ENCODE measurements around the gene GALNT9. TPM values are rescaled to one million over a fixed set of nuclear protein-coding genes. Genes with fewer than 3 reads are reported as not detected.

Gene GALNT9
- total RNA-seq, 1 experiment from 2014 or later, result 2.6 TPM

GRCh38 chr12:132204793-132205270 lies 124.6 kb downstream of the GALNT9 start:
- ATAC-seq, result no peak
- Histone ChIP-seq H3K4me3 (replicated peaks in 1 of 2; ENCODE audit: low read depth in 1 of 2, low read length in 2 of 2) (no peak overlapping the region), H3K27me3 (ENCODE audit: insufficient read depth, low read length) (no peaks in the 10 kb centered on the region), H2AFZ (ENCODE audit: low read depth, low read length, poor library complexity, severe bottlenecking) (no peak overlapping the region), H3K27ac (ENCODE audit: low read depth, low read length) (no peak overlapping the region), H3K4me2 (ENCODE audit: low read length) (no peak overlapping the region), H3K9me2 (ENCODE audit: insufficient read depth) (no peaks in the 10 kb centered on the region), H4K20me1 (ENCODE audit: insufficient read depth) (no peaks in the 10 kb centered on the region), H3K4me1 (ENCODE audit: control insufficient read depth in 1 of 2, insufficient read depth in 2 of 2, low read length in 2 of 2) (no peaks in the 10 kb centered on the region), H3K9me3 (ENCODE audit: control insufficient read depth in 1 of 2, insufficient read depth in 1 of 2, low read depth in 1 of 2, low read length in 2 of 2) (no peaks in the 10 kb centered on the region), H3K79me2 (ENCODE audit: insufficient read depth, low read length) (no peaks in the 10 kb centered on the region), H3K36me3 (ENCODE audit: control insufficient read depth in 1 of 2, insufficient read depth in 2 of 2, low read length in 2 of 2) (no peaks in the 10 kb centered on the region), H3K9ac (ENCODE audit: low read length) (no peak overlapping the region)
- CTCF ChIA-PET, result no interaction called here
- intact Hi-C loops (cut with micrococcal nuclease), result no loop called here
- RAD21 ChIA-PET (ENCODE audit: low non-redundant PET in 1 of 2, low total read pairs in 2 of 2, uncharacterized antibody in 2 of 2, unreplicated experiment in 2 of 2), result no interaction called here
- TF ChIP-seq SP1 (IDR thresholded peaks at IDR 0.05; ENCODE audit: low read depth) (no peak), YY1 (IDR thresholded peaks at IDR 0.05; ENCODE audit: extremely low read depth, insufficient replicate concordance, low read depth, low read length) (no peak), EZH2phosphoT487 (IDR thresholded peaks at IDR 0.05; ENCODE audit: borderline replicate concordance) (no peak), ZFX (IDR thresholded peaks at IDR 0.05) (no peak), CEBPB (IDR thresholded peaks at IDR 0.05; ENCODE audit: low read depth) (no peak), EZH2 (IDR thresholded peaks at IDR 0.05) (no peak), MAX (IDR thresholded peaks at IDR 0.05) (no peak), POLR2A (IDR thresholded peaks at IDR 0.05; ENCODE audit: borderline replicate concordance, extremely low read depth, insufficient read depth, insufficient read length) (no peak)
- no peak for DNase-seq (ENCODE audit: low read depth, low spot score)
- POLR2A ChIA-PET, result no interaction called here
- no TSS peak for BruUV-seq (replicated peaks)

GRCh38 chr12:132204063-132204792 lies 125.2 kb downstream of the GALNT9 start:
- CTCF ChIA-PET, result no interaction called here
- Histone ChIP-seq H4K20me1 (ENCODE audit: insufficient read depth) (no peaks in the 10 kb centered on the region), H2AFZ (ENCODE audit: low read depth, low read length, poor library complexity, severe bottlenecking) (no peak overlapping the region), H3K9ac (ENCODE audit: low read length) (no peak overlapping the region), H3K27me3 (ENCODE audit: insufficient read depth, low read length) (no peaks in the 10 kb centered on the region), H3K4me1 (ENCODE audit: control insufficient read depth in 1 of 2, insufficient read depth in 2 of 2, low read length in 2 of 2) (no peaks in the 10 kb centered on the region), H3K9me3 (ENCODE audit: control insufficient read depth in 1 of 2, insufficient read depth in 1 of 2, low read depth in 1 of 2, low read length in 2 of 2) (no peaks in the 10 kb centered on the region), H3K4me3 (replicated peaks in 1 of 2; ENCODE audit: low read depth in 1 of 2, low read length in 2 of 2) (no peak overlapping the region), H3K9me2 (ENCODE audit: insufficient read depth) (no peaks in the 10 kb centered on the region), H3K4me2 (ENCODE audit: low read length) (no peak overlapping the region), H3K27ac (ENCODE audit: low read depth, low read length) (no peak overlapping the region), H3K79me2 (ENCODE audit: insufficient read depth, low read length) (no peaks in the 10 kb centered on the region), H3K36me3 (ENCODE audit: control insufficient read depth in 1 of 2, insufficient read depth in 2 of 2, low read length in 2 of 2) (no peaks in the 10 kb centered on the region)
- BruUV-seq (replicated peaks), result no TSS peak
- intact Hi-C loops (cut with micrococcal nuclease), result no loop called here
- RAD21 ChIA-PET (ENCODE audit: low non-redundant PET in 1 of 2, low total read pairs in 2 of 2, uncharacterized antibody in 2 of 2, unreplicated experiment in 2 of 2), result no interaction called here
- no peak for DNase-seq (ENCODE audit: low read depth, low spot score)
- no peak for ATAC-seq
- POLR2A ChIA-PET, result no interaction called here
- TF ChIP-seq CTCF (IDR thresholded peaks at IDR 0.05 in 2 of 3, conservative IDR thresholded peaks at IDR 0.05 in 1 of 3; ENCODE audit: borderline replicate concordance in 1 of 3, insufficient read depth in 1 of 3, low read depth in 2 of 3, low read length in 2 of 3) (no peak), MAX (IDR thresholded peaks at IDR 0.05) (no peak), EZH2phosphoT487 (IDR thresholded peaks at IDR 0.05; ENCODE audit: borderline replicate concordance) (no peak), TCF7L2 (IDR thresholded peaks at IDR 0.05; ENCODE audit: borderline replicate concordance, extremely low read depth, insufficient read depth, insufficient read length) (no peak), ELF1 (IDR thresholded peaks at IDR 0.05; ENCODE audit: borderline replicate concordance, low read depth) (no peak), RAD21 (IDR thresholded peaks at IDR 0.05; ENCODE audit: low read depth) (no peak), ZFX (IDR thresholded peaks at IDR 0.05) (no peak), POLR2A (IDR thresholded peaks at IDR 0.05; ENCODE audit: borderline replicate concordance, extremely low read depth, insufficient read depth, insufficient read length) (no peak), YY1 (IDR thresholded peaks at IDR 0.05; ENCODE audit: extremely low read depth, insufficient replicate concordance, low read depth, low read length) (no peak)

All from HCT116 (cell line).